SK-N-SH (cell line): Measurements from ENCODE around the gene FANCE. TPM values are rescaled to one million over a fixed set of nuclear protein-coding genes. Genes with fewer than 3 reads are reported as not detected.

Experiments used
- CTCF ChIA-PET: fragments of 300-600, 350-600 bp; formaldehyde crosslinking; extraction: SDS; loops from one replicate; lab custom pipeline; 2021; lab: Yijun Ruan, JAX
- POLR2A ChIA-PET: fragments of 350-600 bp; sonication (Branson Sonifier 250); formaldehyde crosslinking; extraction: SDS; loops from one replicate; lab custom pipeline; 2020; ENCODE audit warnings: antibody characterized with exemption, inconsistent platforms; lab: Yijun Ruan, JAX
- DNase-seq: peaks from one replicate; pipeline ENCODE4 v3.0.0; 2012
- H2AFZ ChIP-seq: fragments of 200-600 bp; sonication (generic); 2 replicates; pipeline ENCODE4 v1.8.1; 2016; ENCODE audit warnings: antibody characterized with exemption, mild to moderate bottlenecking, low read depth
- H3F3A ChIP-seq: fragments of 200-600 bp; sonication (generic); replicated peaks from 2 replicates; pipeline ENCODE3; 2016; ENCODE audit warnings: antibody characterized with exemption, mild to moderate bottlenecking; ENCODE audit not compliant: insufficient read depth
- H3K27ac ChIP-seq, 2 experiments: fragments of 200-500 bp in 1 of 2; fragments of 200-600 bp in 1 of 2; sonication (Bioruptor generic) in 1 of 2; sonication (generic), shearing (Covaris generic) in 1 of 2; 2 replicates each; pipeline versions ENCODE4 v1.5.1 to v1.6.1; 2014 to 2016; ENCODE audit warnings: low read depth in 2 of 2, inconsistent platforms in 1 of 2, low read length in 1 of 2, mild to moderate bottlenecking in 1 of 2, mixed read lengths in 1 of 2
- H3K27me3 ChIP-seq: fragments of 200-600 bp; sonication (generic), shearing (Covaris generic); 2 replicates; pipeline ENCODE4 v1.6.1; 2016; ENCODE audit warnings: mixed run types; ENCODE audit not compliant: insufficient read depth
- H3K36me3 ChIP-seq, 2 experiments: fragments of 200-500 bp in 1 of 2; fragments of 200-600 bp in 1 of 2; sonication (Bioruptor generic) in 1 of 2; sonication (generic) in 1 of 2; replicated peaks in 1 of 2; 2 replicates each; pipeline versions ENCODE3 to v1.5.1; 2014 to 2016; ENCODE audit warnings: low read length in 1 of 2, mild to moderate bottlenecking in 1 of 2; ENCODE audit not compliant: insufficient read depth in 2 of 2, control insufficient read depth in 1 of 2
- H3K4me1 ChIP-seq, 2 experiments: fragments of 200-500 bp in 1 of 2; fragments of 200-600 bp in 1 of 2; sonication (Bioruptor generic) in 1 of 2; sonication (generic), shearing (Covaris generic) in 1 of 2; 2 replicates each; pipeline versions ENCODE4 v1.5.1 to v1.6.1; 2014 to 2016; ENCODE audit warnings: low read depth in 1 of 2, low read length in 1 of 2, mixed run types in 1 of 2; ENCODE audit not compliant: insufficient read depth in 2 of 2, control insufficient read depth in 1 of 2
- H3K4me2 ChIP-seq: fragments of 200-600 bp; sonication (generic), shearing (Covaris generic); 2 replicates; pipeline ENCODE4 v1.6.1; 2017; ENCODE audit warnings: mixed run types
- H3K4me3 ChIP-seq, 2 experiments: fragments of 200-500 bp in 1 of 2; fragments of 200-600 bp in 1 of 2; sonication (Bioruptor generic) in 1 of 2; sonication (generic), shearing (Covaris generic) in 1 of 2; 2 replicates each; pipeline versions ENCODE4 v1.5.1 to v1.8.1; 2014 to 2016; ENCODE audit warnings: low read depth in 2 of 2, inconsistent platforms in 1 of 2, low read length in 1 of 2, mild to moderate bottlenecking in 1 of 2, mixed read lengths in 1 of 2, moderate library complexity in 1 of 2
- H3K79me2 ChIP-seq: fragments of 200-600 bp; sonication (generic); 2 replicates; pipeline ENCODE4 v1.8.1; 2017; ENCODE audit warnings: mild to moderate bottlenecking; ENCODE audit not compliant: insufficient read depth
- H3K9ac ChIP-seq: fragments of 200-600 bp; sonication (generic); 2 replicates; pipeline ENCODE4 v1.6.1; 2017; ENCODE audit warnings: mixed run types
- H3K9me2 ChIP-seq: fragments of 200-600 bp; sonication (generic); 2 replicates; pipeline ENCODE4 v1.6.1; 2017; ENCODE audit warnings: mixed run types
- H3K9me3 ChIP-seq: fragments of 200-600 bp; sonication (generic); 2 replicates; pipeline ENCODE4 v1.6.1; 2017; ENCODE audit warnings: mixed run types, mild to moderate bottlenecking, moderate library complexity
- H4K20me1 ChIP-seq: fragments of 200-600 bp; sonication (generic); 2 replicates; pipeline ENCODE4 v1.6.1; 2017; ENCODE audit warnings: mild to moderate bottlenecking, mixed run types; ENCODE audit not compliant: insufficient read depth
- CHD2 ChIP-seq: fragments of 150-350 bp; IDR thresholded peaks from 2 replicates; pipeline ENCODE4 v1.6.1; 2018; ENCODE audit warnings: low read length; ENCODE audit not compliant: partially characterized antibody
- CTCF ChIP-seq: fragments of 200-600 bp; sonication (generic); IDR thresholded peaks from 2 replicates; pipeline ENCODE4 v1.6.1; 2017; ENCODE audit warnings: antibody characterized with exemption, mild to moderate bottlenecking, moderate library complexity
- FOSL2 ChIP-seq: IDR thresholded peaks from 2 replicates; pipeline ENCODE4 v1.4.0; 2012; ENCODE audit warnings: low read depth, mild to moderate bottlenecking, moderate library complexity, borderline replicate concordance
- FOXM1 ChIP-seq: IDR thresholded peaks from 2 replicates; pipeline ENCODE4 v1.4.0; 2012; ENCODE audit warnings: low read depth, mild to moderate bottlenecking
- GATA2 ChIP-seq: sonication (generic); formaldehyde crosslinking; IDR thresholded peaks from 2 replicates; pipeline ENCODE4 v1.5.0; 2020; ENCODE audit warnings: mild to moderate bottlenecking, missing genetic modification reagents
- JUND ChIP-seq: IDR thresholded peaks from 2 replicates; pipeline ENCODE4 v1.4.0; 2012
- MXI1 ChIP-seq: IDR thresholded peaks from 2 replicates; pipeline ENCODE4 v1.6.1; 2012; ENCODE audit warnings: mild to moderate bottlenecking, low read depth, low read length, improper control_type of control experiment
- PBX3 ChIP-seq: IDR thresholded peaks from 2 replicates; pipeline ENCODE4; 2012
- REST ChIP-seq: IDR thresholded peaks from 2 replicates; pipeline ENCODE4 v1.6.1; 2012; ENCODE audit warnings: mild to moderate bottlenecking, low read depth, low read length, moderate library complexity
- TAF1 ChIP-seq: IDR thresholded peaks from 2 replicates; pipeline ENCODE4 v1.6.1; 2012; ENCODE audit warnings: low read depth, mild to moderate bottlenecking, low read length, moderate library complexity, borderline replicate concordance
- TCF12 ChIP-seq: IDR thresholded peaks from 2 replicates; pipeline ENCODE4 v1.4.0; 2012
- TEAD4 ChIP-seq: IDR thresholded peaks from 2 replicates; pipeline ENCODE4 v1.4.0; 2012; ENCODE audit warnings: mild to moderate bottlenecking, borderline replicate concordance; ENCODE audit not compliant: insufficient read depth
- USF1 ChIP-seq: IDR thresholded peaks from 2 replicates; pipeline ENCODE4 v1.4.0; 2012; ENCODE audit warnings: low read depth, borderline replicate concordance
- YY1 ChIP-seq: IDR thresholded peaks from 2 replicates; pipeline ENCODE4 v1.4.0; 2012; ENCODE audit warnings: low read depth, mild to moderate bottlenecking
- WGBS: methylation state at CpG from one replicate; pipeline ENCODE4 v1.1.6; 2017; ENCODE audit warnings: low lambda C conversion rate; 5-methylcytosine and 5-hydroxymethylcytosine counted together
- polyA plus RNA-seq, 3 experiments: library from polyadenylated mRNA; depleted of rRNA; stranded (reverse); fragments of >200 nt; gene quantifications; 2 replicates each; pipeline ENCODE4 v1.2.3, GENCODE V29; 2012

FANCE gene
- polyA plus RNA-seq, 1 of the 3 experiments (the other 2 are of a cell fraction) = 5.8 TPM

- POLR2A ChIA-PET = no interaction called here
- H3K9me2 ChIP-seq = no peaks in the 10 kb centered on the region
- H3F3A ChIP-seq = no peaks in the 10 kb centered on the region
- no peaks in the 10 kb centered on the region for H4K20me1 ChIP-seq
- no peak overlapping the region for H3K9ac ChIP-seq
- H3K27me3 ChIP-seq = no peaks in the 10 kb centered on the region
- no peak for DNase-seq
- no peaks in the 10 kb centered on the region for H3K79me2 ChIP-seq
- H2AFZ ChIP-seq = no peak overlapping the region
- no peaks in the 10 kb centered on the region for H3K9me3 ChIP-seq
- H3K4me2 ChIP-seq = no peak overlapping the region
- TF ChIP-seq TAF1 (no peak), CHD2 (no peak), TCF12 (no peak), FOXM1 (no peak), YY1 (no peak), TEAD4 (no peak), REST (no peak), CTCF (no peak), GATA2 (no peak), PBX3 (no peak), JUND (no peak), USF1 (no peak), MXI1 (no peak), FOSL2 (no peak)
- H3K4me3 ChIP-seq = no peak overlapping the region
- CTCF ChIA-PET = interaction anchor here (1.4 kb wide), 1 partner anchor 118 kb away, joined by 3 read pairs; no protein-coding TSS in a partner anchor
- 86% methylated on average over 3 of the region's 3 CpGs for WGBS
- no peak overlapping the region for H3K27ac ChIP-seq
- peaks cover 0 to 7% of the 10 kb centered on the region in 2 experiments for H3K36me3 ChIP-seq
- no peaks in the 10 kb centered on the region for H3K4me1 ChIP-seq
Measured at GRCh38 chr6:35461270-35461669, 9.1 kb downstream of the FANCE start.
